Measurements from ENCODE around the gene UBL3.

UBL3 gene

GRCh38 chr13:29805994-29806979, 44.1 kb downstream of the UBL3 start:
- no peak for DNase-seq

- no peak for DNase-seq
Measured at GRCh38 chr13:29803221-29803620, 47.2 kb downstream of the UBL3 start.

- no peak for DNase-seq
Measured at GRCh38 chr13:29802621-29803020, 47.8 kb downstream of the UBL3 start.

GRCh38 chr13:29801737-29802305, 48.6 kb downstream of the UBL3 start:
- no peak for DNase-seq

GRCh38 chr13:29801102-29801501, 49.3 kb downstream of the UBL3 start:
- no peak for DNase-seq

- no peak for DNase-seq
Measured at GRCh38 chr13:29800687-29801086, 49.7 kb downstream of the UBL3 start.

- DNase-seq, result no peak
Measured at GRCh38 chr13:29799041-29799440, 51.4 kb downstream of the UBL3 start.

GRCh38 chr13:29791997-29792780, 58.2 kb downstream of the UBL3 start:
- DNase-seq, result no peak

GRCh38 chr13:29791508-29791907, 58.9 kb downstream of the UBL3 start:
- no peak for DNase-seq

GRCh38 chr13:29786698-29787097, 63.7 kb downstream of the UBL3 start:
- DNase-seq, result no peak

GRCh38 chr13:29785978-29786377, 64.4 kb downstream of the UBL3 start:
- no peak for DNase-seq

- DNase-seq, result no peak
Measured at GRCh38 chr13:29782798-29783197, 67.6 kb downstream of the UBL3 start.

GRCh38 chr13:29774830-29775229, 75.6 kb downstream of the UBL3 start:
- DNase-seq, result no peak

- no peak for DNase-seq
Measured at GRCh38 chr13:29771247-29771646, 79.2 kb downstream of the UBL3 start.

- DNase-seq, result no peak
Measured at GRCh38 chr13:29767006-29767405, 83.4 kb downstream of the UBL3 start.

- no peak for DNase-seq
Measured at GRCh38 chr13:29763436-29764180, 86.8 kb downstream of the UBL3 start.

GRCh38 chr13:29761815-29762214, 88.6 kb downstream of the UBL3 start:
- no peak for DNase-seq

GRCh38 chr13:29761160-29761559, 89.3 kb downstream of the UBL3 start:
- DNase-seq, result no peak

GRCh38 chr13:29760544-29760943, 89.9 kb downstream of the UBL3 start:
- DNase-seq, result no peak

- no peak for DNase-seq
Measured at GRCh38 chr13:29758531-29759114, 91.8 kb downstream of the UBL3 start.

GRCh38 chr13:29756506-29756905, 93.9 kb downstream of the UBL3 start:
- no peak for DNase-seq

GRCh38 chr13:29754473-29754806, 96.0 kb downstream of the UBL3 start:
- no peak for DNase-seq
